B cell (primary cell): ENCODE data around the gene PFKP. TPM values are rescaled to one million over a fixed set of nuclear protein-coding genes. Genes with fewer than 3 reads are reported as not detected.

Source experiments
- ATAC-seq: fragments of 200-7000 bp; cut with Tn5 transposase; one replicate; pipeline ENCODE4 v1.10.0; 2021; ENCODE audit warnings: low read depth, mild to moderate bottlenecking, moderate number of reproducible peaks, moderate library complexity
- CTCF ChIA-PET: fragments of 350-600 bp; sonication (Branson Sonifier 250); formaldehyde crosslinking; loops from one replicate; lab custom pipeline; 2021; ENCODE audit warnings: antibody characterized with exemption, inconsistent platforms; lab: Charles Lee
- POLR2A ChIA-PET: fragments of 350-600 bp; sonication (Branson Sonifier 250); formaldehyde crosslinking; loops from one replicate; lab custom pipeline; 2021; ENCODE audit warnings: antibody characterized with exemption; lab: Charles Lee
- DNase-seq: peaks from one replicate; pipeline ENCODE4 v3.0.0; 2013
- H2AFZ ChIP-seq: 2 replicates; pipeline ENCODE4 v1.6.1; 2012; ENCODE audit warnings: mild to moderate bottlenecking, low read depth, low read length; ENCODE audit not compliant: insufficient read depth, poor library complexity, severe bottlenecking
- H3K27ac ChIP-seq, 2 donors: 1 replicate in 1 of 2; 2 replicates in 1 of 2; pipeline ENCODE4 v1.5.1; 2012 to 2013; ENCODE audit warnings: low read length in 2 of 2, mild to moderate bottlenecking in 2 of 2, moderate library complexity in 1 of 2
- H3K27me3 ChIP-seq, 4 experiments: fragments of 200-600 bp in 1 of 4; sonication (generic) in 1 of 4; replicated peaks in 1 of 4; 1 replicate in 2 of 4; 2 replicates in 2 of 4; pipeline versions ENCODE4 v1.6.1 to v1.7.0; 2013 to 2016; ENCODE audit warnings: low read length in 3 of 4, mild to moderate bottlenecking in 2 of 4, mixed read lengths in 1 of 4, moderate library complexity in 1 of 4; ENCODE audit not compliant: insufficient read depth in 4 of 4, control insufficient read depth in 3 of 4; ENCODE audit errors: control extremely low read depth in 1 of 4
- H3K36me3 ChIP-seq, 2 experiments: replicated peaks in 1 of 2; 1 replicate in 1 of 2; 2 replicates in 1 of 2; pipeline versions ENCODE4 v1.6.1 to v1.7.1; 2013; ENCODE audit warnings: low read length in 1 of 2; ENCODE audit not compliant: insufficient read depth in 2 of 2, control insufficient read depth in 1 of 2; ENCODE audit errors: control extremely low read depth in 1 of 2, extremely low read depth in 1 of 2
- H3K4me1 ChIP-seq, 2 donors: fragments of 200-600 bp in 1 of 2; sonication (generic) in 1 of 2; 1 replicate in 1 of 2; 2 replicates in 1 of 2; pipeline versions ENCODE4 v1.5.1 to v1.6.1; 2013 to 2017; ENCODE audit warnings: low read length in 2 of 2; ENCODE audit not compliant: control insufficient read depth in 2 of 2, insufficient read depth in 2 of 2
- H3K4me2 ChIP-seq: replicated peaks from 2 replicates; pipeline ENCODE3; 2012; ENCODE audit warnings: mild to moderate bottlenecking, low read depth, low read length; ENCODE audit not compliant: poor library complexity, severe bottlenecking
- H3K4me3 ChIP-seq, 5 experiments: fragments of 200-600 bp in 1 of 5; sonication (generic) in 1 of 5; 1 replicate in 3 of 5; 2 replicates in 2 of 5; pipeline versions ENCODE4 v1.5.1 to v1.7.0; 2011 to 2016; ENCODE audit warnings: low read length in 4 of 5, mild to moderate bottlenecking in 4 of 5, low read depth in 2 of 5, control low read depth in 1 of 5, moderate library complexity in 1 of 5; ENCODE audit not compliant: insufficient read depth in 1 of 5; ENCODE audit errors: control extremely low read depth in 1 of 5, extremely low read depth in 1 of 5
- H3K79me2 ChIP-seq: fragments of 200-600 bp; sonication (generic); one replicate; pipeline ENCODE4 v1.6.0; 2016; ENCODE audit warnings: low read length; ENCODE audit not compliant: control insufficient read depth, insufficient read depth
- H3K9ac ChIP-seq: fragments of 200-600 bp; sonication (generic); 2 replicates; pipeline ENCODE4 v1.6.1; 2017; ENCODE audit warnings: mild to moderate bottlenecking, low read length, moderate library complexity
- H3K9me3 ChIP-seq, 3 donors: one replicate each; pipeline versions ENCODE4 v1.6.1 to v1.7.1; 2013; ENCODE audit warnings: low read length in 2 of 3; ENCODE audit not compliant: control insufficient read depth in 2 of 3, insufficient read depth in 1 of 3; ENCODE audit errors: control extremely low read depth in 1 of 3
- H4K20me1 ChIP-seq: 2 replicates; pipeline ENCODE4 v1.6.0; 2012; ENCODE audit warnings: mild to moderate bottlenecking, low read length; ENCODE audit not compliant: insufficient read depth, control insufficient read depth, poor library complexity, severe bottlenecking
- H3K27ac Mint-ChIP-seq: one replicate; pipeline ENCODE4 v1.8.0; 2021; ENCODE audit warnings: mixed read lengths
- H3K27me3 Mint-ChIP-seq: one replicate; pipeline ENCODE4 v1.8.0; 2021; ENCODE audit warnings: mixed read lengths
- H3K4me1 Mint-ChIP-seq: one replicate; pipeline ENCODE4 v1.8.0; 2021; ENCODE audit warnings: mixed read lengths
- H3K4me3 Mint-ChIP-seq: one replicate; pipeline ENCODE4 v1.8.0; 2021; ENCODE audit warnings: mixed read lengths
- H3K9me3 Mint-ChIP-seq: one replicate; pipeline ENCODE4 v1.8.0; 2022; ENCODE audit warnings: mixed read lengths; ENCODE audit not compliant: insufficient read depth
- EZH2 ChIP-seq: IDR thresholded peaks from 2 replicates; pipeline ENCODE4 v1.6.1; 2012; ENCODE audit warnings: borderline replicate concordance, low read depth, mild to moderate bottlenecking, moderate library complexity, low read length; ENCODE audit not compliant: insufficient read depth, poor library complexity, severe bottlenecking
- WGBS: methylation state at CpG from one replicate; pipeline ENCODE4 v1.1.5; 2013; ENCODE audit warnings: missing lambda C conversion rate; ENCODE audit not compliant: insufficient coverage; 5-methylcytosine and 5-hydroxymethylcytosine counted together
- intact Hi-C: fragments of 100-400 bp; cut with micrococcal nuclease; formaldehyde crosslinking; loops from one replicate; pipeline ENCODE4 v1.10.0; 2022
- polyA plus RNA-seq: library from polyadenylated mRNA; depleted of rRNA; stranded (reverse); fragments of >200 nt; gene quantifications from 2 replicates; pipeline ENCODE4 v1.2.3, GENCODE V29; 2012
- total RNA-seq, 2 donors: library from RNA; stranded (reverse); fragments of 120-200 nt in 1 of 2; gene quantifications; 1 replicate in 1 of 2; 2 replicates in 1 of 2; pipeline versions ENCODE4 v1.2.3 to v1.2.4, GENCODE V29; 2013 to 2022
- TF ChIP-seq, protein P1 (sequence below): fragments of 200-600 bp; IDR thresholded peaks from one replicate; pipeline ENCODE4 v1.8.0; 2022; ENCODE audit warnings: antibody characterized with exemption, mild to moderate bottlenecking

The PFKP gene
- total and polyA plus RNA-seq, 2 donors (not counting 1 experiment from before 2014, with no cell fraction given): 41.4 to 54.3 TPM

DNA sequence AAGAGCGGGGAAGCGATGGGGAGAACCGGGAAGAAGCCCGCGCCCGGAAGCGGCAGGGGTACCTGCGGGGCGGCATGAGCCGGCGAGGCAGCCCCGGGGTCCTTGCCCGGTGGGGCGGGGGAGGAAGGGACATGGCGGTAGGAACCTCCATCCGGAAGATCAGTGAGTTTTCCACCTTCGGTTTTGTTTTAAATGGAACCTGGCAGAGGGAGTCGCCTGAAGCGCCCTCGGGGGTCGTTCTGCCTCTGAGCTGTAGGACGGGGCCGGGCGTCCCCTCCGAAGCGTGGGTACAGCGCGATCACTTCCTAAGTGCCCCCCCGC is 471 bp downstream of the PFKP start:
- Histone ChIP-seq H3K79me2 (peaks cover 38% of the 10 kb centered on the region), H3K9me3 (peaks cover 0 to 12% (median 0%) of the 10 kb centered on the region in 3 donors), H3K4me2 (peak overlapping the region; percentile 98), H2AFZ (peak overlapping the region; percentile 81), H4K20me1 (peaks cover 31% of the 10 kb centered on the region), H3K4me3 (peak overlapping the region; percentile 42 to 95 (median 88)), H3K27me3 (peaks cover 0 to 8% (median 0%) of the 10 kb centered on the region in 4 experiments), H3K36me3 (peaks cover 0 to 3% of the 10 kb centered on the region in 2 experiments), H3K27ac (peak overlapping the region; percentile 54 to 68), H3K4me1 (peaks cover 8 to 15% of the 10 kb centered on the region in 2 donors), H3K9ac (peak overlapping the region; percentile 93)
- ChIA-PET CTCF (no interaction called here), POLR2A (no interaction called here)
- no peaks in the 10 kb centered on the region for H3K9me3 Mint-ChIP-seq
- H3K27ac Mint-ChIP-seq: peak overlapping the region; percentile 87
- intact Hi-C loops: loop anchor here (1.0 kb wide), 1 partner anchor 104 kb away; the partner anchor contains the start of gene PITRM1
- peak overlapping the region; percentile 94 for H3K4me3 Mint-ChIP-seq
- peaks cover 39% of the 10 kb centered on the region for H3K4me1 Mint-ChIP-seq
- H3K27me3 Mint-ChIP-seq: peaks cover 6% of the 10 kb centered on the region
- DNase-seq (no peak), ATAC-seq (no peak)
- TF ChIP-seq EZH2: no peak
- TF ChIP-seq, protein P1, sequence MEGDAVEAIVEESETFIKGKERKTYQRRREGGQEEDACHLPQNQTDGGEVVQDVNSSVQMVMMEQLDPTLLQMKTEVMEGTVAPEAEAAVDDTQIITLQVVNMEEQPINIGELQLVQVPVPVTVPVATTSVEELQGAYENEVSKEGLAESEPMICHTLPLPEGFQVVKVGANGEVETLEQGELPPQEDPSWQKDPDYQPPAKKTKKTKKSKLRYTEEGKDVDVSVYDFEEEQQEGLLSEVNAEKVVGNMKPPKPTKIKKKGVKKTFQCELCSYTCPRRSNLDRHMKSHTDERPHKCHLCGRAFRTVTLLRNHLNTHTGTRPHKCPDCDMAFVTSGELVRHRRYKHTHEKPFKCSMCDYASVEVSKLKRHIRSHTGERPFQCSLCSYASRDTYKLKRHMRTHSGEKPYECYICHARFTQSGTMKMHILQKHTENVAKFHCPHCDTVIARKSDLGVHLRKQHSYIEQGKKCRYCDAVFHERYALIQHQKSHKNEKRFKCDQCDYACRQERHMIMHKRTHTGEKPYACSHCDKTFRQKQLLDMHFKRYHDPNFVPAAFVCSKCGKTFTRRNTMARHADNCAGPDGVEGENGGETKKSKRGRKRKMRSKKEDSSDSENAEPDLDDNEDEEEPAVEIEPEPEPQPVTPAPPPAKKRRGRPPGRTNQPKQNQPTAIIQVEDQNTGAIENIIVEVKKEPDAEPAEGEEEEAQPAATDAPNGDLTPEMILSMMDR: no peak
- WGBS: 0% methylated on average over 28 of the region's 29 CpGs

DNA sequence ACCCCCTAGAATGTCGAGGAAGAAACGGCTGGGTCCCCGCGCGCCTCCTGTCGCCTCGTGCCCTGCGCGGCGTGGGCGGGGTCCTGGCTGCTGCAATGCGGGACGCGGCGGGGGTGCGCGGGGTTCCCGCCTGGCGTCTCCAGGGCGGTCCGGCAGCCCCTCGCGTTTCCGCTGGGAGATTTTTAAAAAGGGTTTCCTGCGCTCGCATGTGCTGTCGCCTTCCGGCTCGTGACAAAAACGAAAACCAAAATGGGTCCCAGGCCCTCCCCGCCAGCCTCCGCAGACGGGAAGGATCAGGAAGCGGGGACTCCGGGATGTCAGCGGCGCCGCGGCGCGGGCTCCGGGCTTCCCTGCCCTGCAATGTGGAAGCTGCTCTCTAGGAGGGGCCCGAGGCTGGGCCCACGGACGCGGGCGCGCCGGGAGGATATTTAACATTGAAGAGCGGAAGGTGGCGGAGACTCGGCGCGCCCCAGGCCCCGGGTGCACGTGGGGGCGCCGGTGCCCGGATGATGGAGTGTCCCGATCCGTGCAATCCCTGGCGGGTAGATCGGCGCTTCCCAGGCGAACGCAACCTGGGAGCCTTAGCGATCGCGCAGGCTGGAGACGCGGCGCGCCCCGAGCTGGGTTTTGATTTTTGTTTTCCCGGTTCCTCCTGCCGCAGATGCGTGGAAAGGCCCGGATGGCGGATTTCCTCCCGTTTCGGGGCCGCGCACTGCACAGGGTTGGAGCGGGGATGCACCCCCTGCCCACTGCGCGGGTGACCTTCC is 1.0 kb downstream of the PFKP start:
- ChIA-PET POLR2A (no interaction called here), CTCF (no interaction called here)
- peak; percentile 28 for ATAC-seq
- peak overlapping the region; percentile 87 for H3K27ac Mint-ChIP-seq
- no peaks in the 10 kb centered on the region for H3K9me3 Mint-ChIP-seq
- H3K27ac ChIP-seq: peak overlapping the region; percentile 41 to 68
- peak overlapping the region; percentile 37 to 95 (median 88) for H3K4me3 ChIP-seq
- peaks cover 44% of the 10 kb centered on the region for H3K79me2 ChIP-seq
- H3K27me3 Mint-ChIP-seq: peaks cover 6% of the 10 kb centered on the region
- H3K4me1 ChIP-seq: peaks cover 8 to 15% of the 10 kb centered on the region in 2 donors
- WGBS: under 1% methylated on average over 86 of the region's 86 CpGs
- no peak for TF ChIP-seq EZH2
- TF ChIP-seq, protein P1: no peak
- intact Hi-C loops: loop anchor here (1.0 kb wide), 1 partner anchor 104 kb away; the partner anchor contains the start of gene PITRM1
- peaks cover 0 to 12% (median 0%) of the 10 kb centered on the region in 3 donors for H3K9me3 ChIP-seq
- peak overlapping the region; percentile 81 for H2AFZ ChIP-seq
- peaks cover 37% of the 10 kb centered on the region for H4K20me1 ChIP-seq
- peaks cover 0 to 3% of the 10 kb centered on the region in 2 experiments for H3K36me3 ChIP-seq
- peak overlapping the region; percentile 93 for H3K9ac ChIP-seq
- peak overlapping the region; percentile 98 for H3K4me2 ChIP-seq
- H3K4me3 Mint-ChIP-seq: peak overlapping the region; percentile 94
- peaks cover 41% of the 10 kb centered on the region for H3K4me1 Mint-ChIP-seq
- peak; percentile 70 for DNase-seq
- H3K27me3 ChIP-seq: peaks cover 0 to 8% (median 0%) of the 10 kb centered on the region in 4 experiments
